NCI-H128 (cell line): ENCODE measurements around the gene PLEKHS1.
"Not testable (repeated sequence)": the region's sequence is repeated elsewhere in the genome, so short reads cannot be mapped to it uniquely, and the experiment has no call there.

ENCODE experiments used
- DNase-seq: peaks from one replicate; lab custom pipeline; 2025; ENCODE audit not compliant: unreplicated experiment; lab: John Stamatoyannopoulos, UW

Gene PLEKHS1

GRCh38 chr10:113739577-113739976 lies 11.9 kb upstream of the PLEKHS1 start:
- no peak for DNase-seq

GRCh38 chr10:113740850-113741249 lies 10.6 kb upstream of the PLEKHS1 start:
- DNase-seq: no peak

GRCh38 chr10:113742466-113742865 lies 9.0 kb upstream of the PLEKHS1 start:
- DNase-seq: no peak

GRCh38 chr10:113743594-113743993 lies 7.9 kb upstream of the PLEKHS1 start:
- DNase-seq: no peak

DNA sequence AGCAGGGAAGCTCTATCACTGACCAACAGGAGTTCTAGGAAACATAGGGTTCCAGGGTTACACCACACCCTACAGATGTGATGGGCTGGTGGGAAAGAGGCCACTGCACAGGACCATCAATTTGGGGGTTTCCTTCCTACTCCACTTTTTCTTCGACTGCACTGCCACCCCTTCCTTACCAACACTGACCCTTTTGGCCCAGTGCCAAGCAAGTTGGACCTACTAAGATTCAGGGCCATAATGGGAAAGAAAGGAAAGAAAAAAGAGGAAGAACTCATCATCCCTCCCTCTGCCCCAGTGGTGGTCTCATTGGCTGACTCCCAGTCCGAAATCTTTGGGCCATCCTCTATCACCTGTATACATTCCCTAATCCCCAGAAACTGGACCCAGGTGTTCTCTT lies 6.1 kb upstream of the PLEKHS1 start:
- DNase-seq: no peak

GRCh38 chr10:113746217-113746957 lies 5.1 kb upstream of the PLEKHS1 start:
- no peak for DNase-seq

DNA sequence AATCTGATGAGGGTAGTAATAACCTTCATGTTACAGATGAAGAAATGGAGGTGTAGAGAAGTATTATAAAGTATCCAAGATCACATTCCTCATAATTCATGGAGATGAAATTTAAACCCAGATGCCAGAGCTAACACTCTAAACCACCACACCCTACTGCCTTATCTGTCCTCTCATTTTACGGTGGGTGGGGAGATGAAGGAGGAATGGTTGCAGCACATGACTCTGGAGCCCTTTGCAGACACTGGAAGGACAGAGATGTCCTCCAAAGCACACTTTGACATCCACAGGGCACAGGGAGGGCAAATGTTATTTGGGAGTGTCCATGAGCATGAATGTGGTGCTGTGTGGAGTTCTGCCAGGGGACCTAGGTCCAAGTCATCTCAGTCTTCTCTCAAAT lies 1.1 kb downstream of the PLEKHS1 start:
- DNase-seq: no peak

- no peak for DNase-seq
Observed at GRCh38 chr10:113753020-113753692, 1.7 kb downstream of the PLEKHS1 start.

DNA sequence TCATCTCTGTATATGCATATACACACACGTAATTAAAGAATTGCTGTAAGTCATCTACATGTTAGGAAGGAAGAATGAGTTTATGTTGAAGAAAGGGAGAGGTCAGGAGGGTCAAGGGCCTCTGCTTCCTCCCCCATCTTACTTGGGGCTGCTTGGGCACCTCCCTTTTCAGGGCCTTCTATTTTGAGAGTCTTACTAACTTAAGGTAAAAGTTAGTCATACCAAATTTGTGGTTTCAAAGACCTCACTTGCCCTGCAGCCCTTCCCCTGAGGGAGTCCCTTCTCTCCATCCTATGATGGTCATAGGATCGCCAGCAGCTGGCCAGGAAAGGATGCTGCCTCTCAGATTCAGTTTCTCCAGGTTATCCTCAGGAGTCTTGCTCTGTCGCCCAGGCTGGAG lies 2.6 kb downstream of the PLEKHS1 start:
- DNase-seq: no peak

DNA sequence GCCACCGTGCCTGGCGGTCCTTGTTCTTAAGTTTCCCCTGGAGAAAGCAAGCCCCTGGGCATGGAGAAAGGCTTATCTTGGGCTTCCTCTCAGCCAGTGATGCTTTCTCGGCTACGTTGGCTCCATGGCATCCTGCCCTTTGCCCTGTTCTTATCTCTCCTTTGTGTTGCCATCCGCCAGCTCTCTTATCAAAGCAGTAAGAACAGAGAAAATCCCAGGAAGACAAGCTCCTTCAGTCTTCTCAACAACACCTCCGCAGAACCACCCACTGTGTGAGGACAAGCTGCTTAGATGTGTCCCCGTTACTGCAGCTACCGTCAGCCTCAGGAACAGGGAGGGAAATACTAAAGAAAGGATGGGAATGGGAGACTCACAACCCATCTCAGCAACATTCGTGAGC lies 3.3 kb downstream of the PLEKHS1 start:
- no peak for DNase-seq

- DNase-seq: no peak
Observed at GRCh38 chr10:113756940-113757543, 5.6 kb downstream of the PLEKHS1 start.

- no peak for DNase-seq
Observed at GRCh38 chr10:113762083-113762482, 10.6 kb downstream of the PLEKHS1 start.

DNA sequence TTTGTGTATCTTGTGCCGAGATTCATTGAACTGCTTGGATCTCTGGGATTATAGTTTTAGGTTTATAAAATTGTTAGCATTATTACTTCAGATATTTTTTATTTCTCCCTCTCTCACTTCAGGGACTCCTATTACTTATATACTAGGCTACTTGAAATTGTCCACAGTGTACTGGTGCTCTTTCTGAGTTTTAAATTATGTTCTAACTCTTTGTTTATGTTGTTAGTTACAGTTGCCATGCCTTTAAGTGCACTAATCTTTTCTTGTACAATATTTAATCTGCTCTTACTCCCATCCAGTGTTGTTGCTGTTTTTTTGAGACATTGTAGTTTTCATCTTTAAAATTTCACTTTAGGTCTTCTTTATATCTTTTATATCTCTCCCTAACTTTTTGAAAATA lies 13.1 kb downstream of the PLEKHS1 start:
- DNase-seq: no peak

GRCh38 chr10:113765910-113766309 lies 14.4 kb downstream of the PLEKHS1 start:
- DNase-seq: no peak

GRCh38 chr10:113767222-113767621 lies 15.7 kb downstream of the PLEKHS1 start:
- no peak for DNase-seq

DNA sequence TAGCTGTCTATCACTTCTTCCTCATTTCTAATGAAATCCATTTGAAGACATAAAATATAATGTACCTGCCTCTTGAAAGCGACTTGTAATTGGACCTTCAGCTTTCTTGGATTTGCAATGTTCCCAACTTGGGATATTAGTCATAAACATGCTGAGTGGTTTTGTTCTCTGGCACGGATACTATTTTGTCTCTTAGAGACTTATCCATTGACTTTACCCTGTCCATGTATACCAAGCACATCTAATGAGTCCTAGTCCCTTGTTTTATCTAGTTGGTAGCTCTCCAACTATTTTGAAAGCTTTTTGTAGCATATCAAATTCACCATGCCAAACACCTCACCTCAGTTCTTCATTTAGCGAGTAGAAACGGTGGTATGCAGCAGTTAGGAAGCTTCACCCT lies 18.9 kb downstream of the PLEKHS1 start:
- no peak for DNase-seq

GRCh38 chr10:113771131-113771530 lies 19.6 kb downstream of the PLEKHS1 start:
- not testable (repeated sequence) for DNase-seq

- no peak for DNase-seq
Observed at GRCh38 chr10:113775686-113776294, 24.3 kb downstream of the PLEKHS1 start.

DNA sequence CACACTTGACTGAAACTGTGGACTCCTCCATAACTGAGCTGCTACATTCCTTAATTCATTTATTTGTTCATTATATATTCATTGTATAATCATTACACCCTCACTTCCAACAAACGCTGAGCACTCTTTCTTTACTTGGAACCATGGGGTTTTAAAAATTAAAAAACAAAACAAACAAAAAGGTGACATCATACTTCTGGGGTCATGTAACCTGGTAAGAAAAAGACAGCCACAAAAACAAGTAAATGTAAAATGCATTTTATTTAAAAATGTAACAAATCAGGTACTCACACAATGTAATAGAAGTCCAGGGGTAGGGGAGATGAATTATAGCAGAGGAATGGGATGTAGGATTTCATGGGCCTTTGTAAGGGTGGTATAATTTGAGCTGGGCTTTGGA lies 25.1 kb downstream of the PLEKHS1 start:
- no peak for DNase-seq

GRCh38 chr10:113780681-113781250 lies 29.3 kb downstream of the PLEKHS1 start:
- no peak for DNase-seq

- no peak for DNase-seq
Observed at GRCh38 chr10:113782367-113782766, 30.9 kb downstream of the PLEKHS1 start.
